OCI-LY1 (cell line): ENCODE results near the gene RAB30.

Source experiments
- EZH2 ChIP-seq: fragments of 200-600 bp; sonication (generic), shearing (Covaris generic); IDR thresholded peaks from 2 replicates; pipeline ENCODE4 v1.8.0; 2017; ENCODE audit warnings: borderline replicate concordance, mixed run types, mild to moderate bottlenecking, antibody characterized with exemption, low read length, moderate library complexity, mixed read lengths
- TF ChIP-seq, protein P1 (sequence below): fragments of 200-600 bp; sonication (generic), shearing (Covaris generic); IDR thresholded peaks from 2 replicates; pipeline ENCODE4 v1.5.1; 2017; ENCODE audit warnings: mild to moderate bottlenecking, antibody characterized with exemption, low read length, moderate library complexity, mixed read lengths

- TF ChIP-seq, protein P1, sequence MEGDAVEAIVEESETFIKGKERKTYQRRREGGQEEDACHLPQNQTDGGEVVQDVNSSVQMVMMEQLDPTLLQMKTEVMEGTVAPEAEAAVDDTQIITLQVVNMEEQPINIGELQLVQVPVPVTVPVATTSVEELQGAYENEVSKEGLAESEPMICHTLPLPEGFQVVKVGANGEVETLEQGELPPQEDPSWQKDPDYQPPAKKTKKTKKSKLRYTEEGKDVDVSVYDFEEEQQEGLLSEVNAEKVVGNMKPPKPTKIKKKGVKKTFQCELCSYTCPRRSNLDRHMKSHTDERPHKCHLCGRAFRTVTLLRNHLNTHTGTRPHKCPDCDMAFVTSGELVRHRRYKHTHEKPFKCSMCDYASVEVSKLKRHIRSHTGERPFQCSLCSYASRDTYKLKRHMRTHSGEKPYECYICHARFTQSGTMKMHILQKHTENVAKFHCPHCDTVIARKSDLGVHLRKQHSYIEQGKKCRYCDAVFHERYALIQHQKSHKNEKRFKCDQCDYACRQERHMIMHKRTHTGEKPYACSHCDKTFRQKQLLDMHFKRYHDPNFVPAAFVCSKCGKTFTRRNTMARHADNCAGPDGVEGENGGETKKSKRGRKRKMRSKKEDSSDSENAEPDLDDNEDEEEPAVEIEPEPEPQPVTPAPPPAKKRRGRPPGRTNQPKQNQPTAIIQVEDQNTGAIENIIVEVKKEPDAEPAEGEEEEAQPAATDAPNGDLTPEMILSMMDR, result no peak
- TF ChIP-seq EZH2, result no peak
Measured at GRCh38 chr11:83073884-83074283, 2.2 kb upstream of the RAB30 start.
